ENCODE results near the gene CDH13.

GRCh38 chr16:83021045-83021444 lies 394.3 kb downstream of the CDH13 start:
- TF ChIP-seq ZNF830 (tag by site-specific recombination; IDR thresholded peaks at IDR 0.05; ENCODE audit: low read depth), result no peak
- TF ChIP-seq TCF7L2 (IDR thresholded peaks at IDR 0.05; ENCODE audit: borderline replicate concordance, low read depth, low read length), result no peak
- no peak for TF ChIP-seq ZNF133 (tag by site-specific recombination; IDR thresholded peaks at IDR 0.05)
- TF ChIP-seq CTCF (tag by site-specific recombination; IDR thresholded peaks at IDR 0.05), result no peak
- no peak for TF ChIP-seq SP2 (tag by site-specific recombination; IDR thresholded peaks at IDR 0.05)
- no peak for TF ChIP-seq ZNF23 (tag by site-specific recombination; IDR thresholded peaks at IDR 0.05; ENCODE audit: borderline replicate concordance)
- TF ChIP-seq ZNF701 (tag by site-specific recombination; IDR thresholded peaks at IDR 0.05), result no peak
- no peak for TF ChIP-seq ZNF843 (tag by site-specific recombination; IDR thresholded peaks at IDR 0.05)
- TF ChIP-seq, protein P1, sequence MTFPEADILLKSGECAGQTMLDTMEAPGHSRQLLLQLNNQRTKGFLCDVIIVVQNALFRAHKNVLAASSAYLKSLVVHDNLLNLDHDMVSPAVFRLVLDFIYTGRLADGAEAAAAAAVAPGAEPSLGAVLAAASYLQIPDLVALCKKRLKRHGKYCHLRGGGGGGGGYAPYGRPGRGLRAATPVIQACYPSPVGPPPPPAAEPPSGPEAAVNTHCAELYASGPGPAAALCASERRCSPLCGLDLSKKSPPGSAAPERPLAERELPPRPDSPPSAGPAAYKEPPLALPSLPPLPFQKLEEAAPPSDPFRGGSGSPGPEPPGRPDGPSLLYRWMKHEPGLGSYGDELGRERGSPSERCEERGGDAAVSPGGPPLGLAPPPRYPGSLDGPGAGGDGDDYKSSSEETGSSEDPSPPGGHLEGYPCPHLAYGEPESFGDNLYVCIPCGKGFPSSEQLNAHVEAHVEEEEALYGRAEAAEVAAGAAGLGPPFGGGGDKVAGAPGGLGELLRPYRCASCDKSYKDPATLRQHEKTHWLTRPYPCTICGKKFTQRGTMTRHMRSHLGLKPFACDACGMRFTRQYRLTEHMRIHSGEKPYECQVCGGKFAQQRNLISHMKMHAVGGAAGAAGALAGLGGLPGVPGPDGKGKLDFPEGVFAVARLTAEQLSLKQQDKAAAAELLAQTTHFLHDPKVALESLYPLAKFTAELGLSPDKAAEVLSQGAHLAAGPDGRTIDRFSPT (tag by site-specific recombination; IDR thresholded peaks at IDR 0.05), result no peak
- TF ChIP-seq ZNF274 (IDR thresholded peaks at IDR 0.05; ENCODE audit: low read length), result no peak
- no peak for TF ChIP-seq ZNF274 (tag by site-specific recombination; IDR thresholded peaks at IDR 0.05; ENCODE audit: borderline replicate concordance)
- TF ChIP-seq ZNF837 (tag by site-specific recombination; IDR thresholded peaks at IDR 0.05), result no peak

Measured in HEK293 (cell line).